MCF 10A (cell line): ENCODE data around the gene MIOX. TPM values are rescaled to one million over a fixed set of nuclear protein-coding genes. Genes with fewer than 3 reads are reported as not detected.

Experiments
- BruUV-seq: library from RNA; stranded (reverse); fragments of 400-500 nt; replicated peaks from 2 replicates; lab custom pipeline; 2021; lab: Mats Ljungman, UMichigan
- CTCF ChIA-PET: fragments of 300-600 bp; sonication (Branson Sonifier 250); formaldehyde crosslinking; extraction: SDS; loops from one replicate; lab custom pipeline; 2021; ENCODE audit warnings: antibody characterized with exemption, inconsistent platforms; lab: Yijun Ruan, JAX
- POLR2A ChIA-PET: fragments of 300-600, 350-650 bp; sonication (Branson Sonifier 250); formaldehyde crosslinking; extraction: SDS; loops from one replicate; lab custom pipeline; 2020; ENCODE audit warnings: antibody characterized with exemption, inconsistent platforms; lab: Yijun Ruan, JAX
- DNase-seq: peaks from one replicate; pipeline ENCODE4 v3.0.0-alpha.2; 2018; ENCODE audit not compliant: unreplicated experiment
- H3K27ac Mint-ChIP-seq: one replicate; pipeline ENCODE4 v1.8.0; 2022; ENCODE audit warnings: mild to moderate bottlenecking, low read depth, mixed read lengths; ENCODE audit not compliant: unreplicated experiment
- H3K27me3 Mint-ChIP-seq: one replicate; pipeline ENCODE4 v1.8.0; 2022; ENCODE audit warnings: mixed read lengths; ENCODE audit not compliant: insufficient read depth, unreplicated experiment
- H3K36me3 Mint-ChIP-seq: one replicate; pipeline ENCODE4 v1.8.0; 2022; ENCODE audit warnings: mild to moderate bottlenecking, moderate library complexity, mixed read lengths; ENCODE audit not compliant: insufficient read depth, unreplicated experiment
- H3K4me1 Mint-ChIP-seq: one replicate; pipeline ENCODE4 v1.8.0; 2022; ENCODE audit warnings: mixed read lengths; ENCODE audit not compliant: insufficient read depth, unreplicated experiment
- H3K4me3 Mint-ChIP-seq: one replicate; pipeline ENCODE4 v1.8.0; 2022; ENCODE audit warnings: mild to moderate bottlenecking, moderate library complexity, mixed read lengths; ENCODE audit not compliant: unreplicated experiment
- H3K9me3 Mint-ChIP-seq: one replicate; pipeline ENCODE4 v1.8.0; 2022; ENCODE audit warnings: mixed read lengths; ENCODE audit not compliant: unreplicated experiment
- CTCF ChIP-seq: fragments of 200-600 bp; IDR thresholded peaks from one replicate; pipeline ENCODE4 v1.8.0; 2022; ENCODE audit warnings: antibody characterized with exemption, mild to moderate bottlenecking; ENCODE audit not compliant: unreplicated experiment
- intact Hi-C: fragments of 100-400 bp; cut with micrococcal nuclease; formaldehyde crosslinking; loops from 2 replicates; pipeline ENCODE4 v1.14.1; 2022
- total RNA-seq: library from RNA; stranded (reverse); gene quantifications from 2 replicates; pipeline ENCODE4 v1.2.3, GENCODE V29; 2022

Gene MIOX
- total RNA-seq, 1 experiment from 2014 or later = 0.63 TPM

GRCh38 chr22:50469377-50470305, 17.0 kb upstream of the MIOX start:
- peak overlapping the region; percentile 59 for H3K27ac Mint-ChIP-seq
- peak overlapping the region; percentile 16 for H3K4me3 Mint-ChIP-seq
- POLR2A ChIA-PET = interaction anchor here (0.8 to 1.9 kb wide), 5 partner anchors 13 to 62 kb away, joined by 3 to 7 read pairs (median 3); partner anchors contain the start of genes LMF2, NCAPH2 and SCO2
- peaks cover 32% of the 10 kb centered on the region for H3K36me3 Mint-ChIP-seq
- CTCF ChIA-PET = interaction anchor here (0.6 to 1.6 kb wide), 5 partner anchors 25 to 41 kb away, joined by 3 to 4 read pairs (median 4); no protein-coding TSS in a partner anchor
- BruUV-seq = no TSS peak
- H3K27me3 Mint-ChIP-seq = no peaks in the 10 kb centered on the region
- no peaks in the 10 kb centered on the region for H3K9me3 Mint-ChIP-seq
- intact Hi-C loops = no loop called here
- peaks cover 24% of the 10 kb centered on the region for H3K4me1 Mint-ChIP-seq
- TF ChIP-seq CTCF = no peak
- DNase-seq = peak; percentile 82

- Mint-ChIP-seq H3K4me1 (peaks cover 24% of the 10 kb centered on the region), H3K9me3 (no peaks in the 10 kb centered on the region), H3K27me3 (no peaks in the 10 kb centered on the region), H3K4me3 (no peak overlapping the region), H3K27ac (peak overlapping the region; percentile 59), H3K36me3 (peaks cover 32% of the 10 kb centered on the region)
- intact Hi-C loops = no loop called here
- no peak for TF ChIP-seq CTCF
- ChIA-PET POLR2A (interaction anchor here (1.0 to 1.9 kb wide), 3 partner anchors 37 to 61 kb away, joined by 3 to 7 read pairs (median 4); partner anchors contain the start of genes LMF2, NCAPH2 and SCO2), CTCF (interaction anchor here (0.6 to 1.6 kb wide), 3 partner anchors 26 to 144 kb away, joined by 3 to 4 read pairs (median 3); partner anchors contain the start of gene DENND6B)
- BruUV-seq = no TSS peak
- no peak for DNase-seq
These were observed 16.2 kb upstream of the MIOX start for GRCh38 chr22:50470491-50470890.

GRCh38 chr22:50471197-50471847, 15.3 kb upstream of the MIOX start:
- Mint-ChIP-seq H3K27me3 (no peaks in the 10 kb centered on the region), H3K9me3 (no peaks in the 10 kb centered on the region), H3K27ac (no peak overlapping the region), H3K36me3 (peaks cover 32% of the 10 kb centered on the region), H3K4me1 (peaks cover 24% of the 10 kb centered on the region), H3K4me3 (peak overlapping the region; percentile 14)
- no TSS peak for BruUV-seq
- no peak for TF ChIP-seq CTCF
- intact Hi-C loops = no loop called here
- CTCF ChIA-PET = interaction anchor here (1.0 to 1.6 kb wide), 2 partner anchors 27 to 150 kb away, joined by 3 to 5 read pairs; no protein-coding TSS in a partner anchor
- POLR2A ChIA-PET = interaction anchor here (1.9 kb wide), 1 partner anchor 36 kb away, joined by 4 read pairs; the partner anchor contains the start of genes LMF2 and NCAPH2
- DNase-seq = no peak
